Epithelial cell of esophagus (primary cell): ENCODE data around the gene HPSE2.
A peak's percentile ranks its signal among the peaks of the same experiment; 100 is the strongest.

Source experiments
- DNase-seq: peaks from one replicate; pipeline ENCODE4 v3.0.0; 2010; ENCODE audit warnings: low read depth
- H3K4me3 ChIP-seq: 2 replicates; pipeline ENCODE4 v1.5.1; 2011; ENCODE audit warnings: mild to moderate bottlenecking, low read length, control low read depth
- TF ChIP-seq, protein P1 (sequence below): IDR thresholded peaks from 2 replicates; pipeline ENCODE4 v1.5.1; 2011; ENCODE audit warnings: low read depth, mild to moderate bottlenecking, low read length, control low read depth, inconsistent platforms; ENCODE audit not compliant: insufficient read depth; ENCODE audit errors: missing control alignments

Gene HPSE2

GRCh38 chr10:98589007-98589406, 646.6 kb downstream of the HPSE2 start:
- TF ChIP-seq, protein P1, sequence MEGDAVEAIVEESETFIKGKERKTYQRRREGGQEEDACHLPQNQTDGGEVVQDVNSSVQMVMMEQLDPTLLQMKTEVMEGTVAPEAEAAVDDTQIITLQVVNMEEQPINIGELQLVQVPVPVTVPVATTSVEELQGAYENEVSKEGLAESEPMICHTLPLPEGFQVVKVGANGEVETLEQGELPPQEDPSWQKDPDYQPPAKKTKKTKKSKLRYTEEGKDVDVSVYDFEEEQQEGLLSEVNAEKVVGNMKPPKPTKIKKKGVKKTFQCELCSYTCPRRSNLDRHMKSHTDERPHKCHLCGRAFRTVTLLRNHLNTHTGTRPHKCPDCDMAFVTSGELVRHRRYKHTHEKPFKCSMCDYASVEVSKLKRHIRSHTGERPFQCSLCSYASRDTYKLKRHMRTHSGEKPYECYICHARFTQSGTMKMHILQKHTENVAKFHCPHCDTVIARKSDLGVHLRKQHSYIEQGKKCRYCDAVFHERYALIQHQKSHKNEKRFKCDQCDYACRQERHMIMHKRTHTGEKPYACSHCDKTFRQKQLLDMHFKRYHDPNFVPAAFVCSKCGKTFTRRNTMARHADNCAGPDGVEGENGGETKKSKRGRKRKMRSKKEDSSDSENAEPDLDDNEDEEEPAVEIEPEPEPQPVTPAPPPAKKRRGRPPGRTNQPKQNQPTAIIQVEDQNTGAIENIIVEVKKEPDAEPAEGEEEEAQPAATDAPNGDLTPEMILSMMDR = no peak
- DNase-seq = peak; percentile 72
- H3K4me3 ChIP-seq = no peak overlapping the region

GRCh38 chr10:98587156-98587837, 648.4 kb downstream of the HPSE2 start:
- no peak overlapping the region for H3K4me3 ChIP-seq
- TF ChIP-seq, protein P1 = no peak
- peak; percentile 55 for DNase-seq

DNA sequence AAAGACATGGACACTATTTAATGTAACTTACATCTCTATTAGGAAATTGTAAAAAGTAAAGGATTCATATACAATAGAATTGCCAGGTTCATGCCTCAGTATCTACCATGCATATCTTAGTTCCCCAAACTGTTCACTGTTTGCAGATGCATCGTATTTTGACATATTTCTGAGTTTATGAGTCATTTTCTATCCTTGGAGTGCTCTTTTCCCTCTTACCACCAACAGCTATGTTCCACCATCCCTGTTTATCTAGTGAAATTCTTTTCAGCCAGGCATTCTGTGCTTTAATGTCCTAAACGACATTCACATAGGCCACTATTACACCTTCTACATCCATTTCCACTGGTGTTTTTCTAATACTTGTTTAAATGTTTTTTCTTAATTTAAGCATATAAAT, 649.6 kb downstream of the HPSE2 start:
- H3K4me3 ChIP-seq = no peak overlapping the region
- no peak for DNase-seq
- TF ChIP-seq, protein P1 = no peak

DNA sequence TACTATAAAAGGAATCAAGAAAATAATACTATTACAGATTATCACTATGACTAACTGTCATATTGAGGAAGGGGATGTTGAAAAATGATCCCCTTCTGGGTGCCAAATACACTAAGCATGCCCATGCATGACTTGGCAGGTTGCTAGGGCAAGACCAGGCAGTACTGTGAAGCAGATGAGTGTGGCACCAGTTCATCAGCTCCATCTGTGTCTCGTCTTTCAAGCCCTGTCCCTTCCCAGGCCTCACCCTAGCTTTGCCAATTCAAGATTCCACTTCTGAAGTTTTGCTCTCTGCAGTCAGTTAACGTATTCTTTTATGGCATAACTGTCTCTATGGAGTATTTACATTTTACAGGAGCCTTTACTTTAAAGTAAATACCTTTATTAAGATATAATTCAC, 653.3 kb downstream of the HPSE2 start:
- TF ChIP-seq, protein P1 = no peak
- no peak overlapping the region for H3K4me3 ChIP-seq
- DNase-seq = peak; percentile 55

- H3K4me3 ChIP-seq = no peak overlapping the region
- TF ChIP-seq, protein P1 = no peak
- no peak for DNase-seq
Observed at GRCh38 chr10:98577578-98577977, 658.1 kb downstream of the HPSE2 start.

GRCh38 chr10:98577168-98577567, 658.5 kb downstream of the HPSE2 start:
- no peak overlapping the region for H3K4me3 ChIP-seq
- TF ChIP-seq, protein P1 = no peak
- no peak for DNase-seq

- TF ChIP-seq, protein P1 = no peak
- H3K4me3 ChIP-seq = no peak overlapping the region
- DNase-seq = no peak
Observed at GRCh38 chr10:98576096-98576495, 659.6 kb downstream of the HPSE2 start.
